Activated CD8-positive, alpha-beta T cell treated with anti-CD3 and anti-CD28 coated beads for 36 hours (primary cell): Measurements from ENCODE around the gene CHAC1. TPM values are rescaled to one million over a fixed set of nuclear protein-coding genes. Genes with fewer than 3 reads are reported as not detected.

ENCODE experiments used
- ATAC-seq: fragments of 200-7000 bp; cut with Tn5 transposase; one replicate; pipeline ENCODE4 v1.10.0; 2021; ENCODE audit warnings: mild to moderate bottlenecking, moderate library complexity
- CTCF ChIA-PET: fragments of 350-600 bp; sonication (Branson Sonifier 250); formaldehyde crosslinking; loops from one replicate; lab custom pipeline; 2021; ENCODE audit warnings: antibody characterized with exemption; lab: Charles Lee
- POLR2A ChIA-PET: fragments of 350-600 bp; sonication (Branson Sonifier 250); formaldehyde crosslinking; loops from one replicate; lab custom pipeline; 2021; ENCODE audit warnings: antibody characterized with exemption; lab: Charles Lee
- DNase-seq: peaks from one replicate; pipeline ENCODE4 v3.0.0-alpha.2; 2020
- H3K27ac Mint-ChIP-seq: one replicate; pipeline ENCODE4 v1.8.0; 2021; ENCODE audit warnings: mild to moderate bottlenecking, mixed read lengths
- H3K27me3 Mint-ChIP-seq: one replicate; pipeline ENCODE4 v1.8.0; 2021; ENCODE audit warnings: mixed read lengths
- H3K36me3 Mint-ChIP-seq: one replicate; pipeline ENCODE4 v1.8.0; 2021; ENCODE audit warnings: low read depth, mixed read lengths
- H3K4me1 Mint-ChIP-seq: one replicate; pipeline ENCODE4 v1.8.0; 2021; ENCODE audit warnings: low read depth, mixed read lengths
- H3K4me3 Mint-ChIP-seq: one replicate; pipeline ENCODE4 v1.8.0; 2021; ENCODE audit warnings: mild to moderate bottlenecking, moderate library complexity, mixed read lengths
- H3K9me3 Mint-ChIP-seq: one replicate; pipeline ENCODE4 v1.8.0; 2021; ENCODE audit warnings: mixed read lengths
- intact Hi-C: fragments of 100-400 bp; cut with micrococcal nuclease; formaldehyde crosslinking; loops from one replicate; pipeline ENCODE4 v1.10.0; 2022
- total RNA-seq, 2 experiments: library from RNA; stranded (reverse); gene quantifications; one replicate each; pipeline ENCODE4 v1.2.3, GENCODE V29; 2021
- TF ChIP-seq, protein P1 (sequence below): fragments of 200-600 bp; IDR thresholded peaks from one replicate; pipeline ENCODE4 v1.8.0; 2022; ENCODE audit warnings: antibody characterized with exemption, mild to moderate bottlenecking

Gene CHAC1
- total RNA-seq, 2 experiments from 2014 or later: 21.9 to 22.6 TPM

DNA sequence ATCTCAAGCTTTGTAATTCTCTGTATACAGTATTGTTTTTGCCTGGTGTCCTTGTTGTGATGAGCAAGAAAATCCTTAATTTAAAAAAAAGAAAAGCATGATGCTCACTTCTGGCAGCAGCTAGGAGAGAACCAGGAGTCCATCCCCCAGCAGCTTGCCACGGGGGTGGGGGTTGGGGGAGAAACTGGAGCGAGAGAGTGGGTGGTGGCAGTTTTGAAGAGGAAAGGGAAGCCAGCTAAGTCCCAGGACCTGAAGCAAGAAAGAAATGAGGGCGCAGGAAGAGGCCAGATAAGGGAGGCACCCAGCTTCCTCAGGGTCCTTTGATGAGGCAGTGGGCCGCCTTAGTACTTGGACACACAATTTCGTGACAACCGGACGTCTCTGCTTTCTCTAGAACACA is 23.5 kb downstream of the CHAC1 start:
- POLR2A ChIA-PET: interaction anchor here (1.1 to 2.3 kb wide), 3 partner anchors 19 to 29 kb away, joined by 3 to 7 read pairs (median 3); no protein-coding TSS in a partner anchor
- CTCF ChIA-PET: interaction anchor here (1.0 to 1.8 kb wide), 3 partner anchors 12 to 72 kb away, joined by 3 to 7 read pairs (median 3); no protein-coding TSS in a partner anchor
- TF ChIP-seq, protein P1, sequence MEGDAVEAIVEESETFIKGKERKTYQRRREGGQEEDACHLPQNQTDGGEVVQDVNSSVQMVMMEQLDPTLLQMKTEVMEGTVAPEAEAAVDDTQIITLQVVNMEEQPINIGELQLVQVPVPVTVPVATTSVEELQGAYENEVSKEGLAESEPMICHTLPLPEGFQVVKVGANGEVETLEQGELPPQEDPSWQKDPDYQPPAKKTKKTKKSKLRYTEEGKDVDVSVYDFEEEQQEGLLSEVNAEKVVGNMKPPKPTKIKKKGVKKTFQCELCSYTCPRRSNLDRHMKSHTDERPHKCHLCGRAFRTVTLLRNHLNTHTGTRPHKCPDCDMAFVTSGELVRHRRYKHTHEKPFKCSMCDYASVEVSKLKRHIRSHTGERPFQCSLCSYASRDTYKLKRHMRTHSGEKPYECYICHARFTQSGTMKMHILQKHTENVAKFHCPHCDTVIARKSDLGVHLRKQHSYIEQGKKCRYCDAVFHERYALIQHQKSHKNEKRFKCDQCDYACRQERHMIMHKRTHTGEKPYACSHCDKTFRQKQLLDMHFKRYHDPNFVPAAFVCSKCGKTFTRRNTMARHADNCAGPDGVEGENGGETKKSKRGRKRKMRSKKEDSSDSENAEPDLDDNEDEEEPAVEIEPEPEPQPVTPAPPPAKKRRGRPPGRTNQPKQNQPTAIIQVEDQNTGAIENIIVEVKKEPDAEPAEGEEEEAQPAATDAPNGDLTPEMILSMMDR: no peak
- ATAC-seq (no peak), DNase-seq (no peak)
- Mint-ChIP-seq H3K4me3 (no peak overlapping the region), H3K27me3 (no peaks in the 10 kb centered on the region), H3K9me3 (no peaks in the 10 kb centered on the region), H3K27ac (peak overlapping the region; percentile 7), H3K36me3 (peaks cover 21% of the 10 kb centered on the region), H3K4me1 (no peaks in the 10 kb centered on the region)
- intact Hi-C loops: no loop called here

DNA sequence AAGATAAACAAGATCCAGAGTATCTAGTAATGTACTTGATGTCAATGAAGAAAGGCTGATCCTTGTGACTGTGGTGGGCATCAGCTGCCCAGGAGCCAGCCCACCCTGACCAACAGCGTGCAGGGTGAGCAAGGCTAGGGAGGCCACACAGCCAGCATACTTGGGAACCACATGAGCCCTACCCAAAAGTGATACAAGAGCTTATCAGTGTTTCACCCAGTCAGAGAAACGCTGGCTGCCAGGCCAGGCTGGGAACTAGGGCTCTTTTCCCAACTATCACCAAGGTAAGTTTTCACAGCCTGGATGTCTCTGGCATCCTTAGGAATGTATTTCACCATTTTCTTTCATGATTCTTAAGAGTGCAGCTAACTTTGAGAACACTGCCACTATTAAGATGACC is 24.9 kb downstream of the CHAC1 start:
- no peak overlapping the region for H3K4me3 Mint-ChIP-seq
- H3K27me3 Mint-ChIP-seq: no peaks in the 10 kb centered on the region
- DNase-seq: no peak
- intact Hi-C loops: no loop called here
- no peak for ATAC-seq
- TF ChIP-seq, protein P1: no peak
- POLR2A ChIA-PET: no interaction called here
- H3K36me3 Mint-ChIP-seq: peaks cover 31% of the 10 kb centered on the region
- CTCF ChIA-PET: interaction anchor here (0.9 to 1.3 kb wide), 2 partner anchors 10 to 206 kb away, joined by 3 read pairs; no protein-coding TSS in a partner anchor
- no peak overlapping the region for H3K27ac Mint-ChIP-seq
- no peaks in the 10 kb centered on the region for H3K4me1 Mint-ChIP-seq
- no peaks in the 10 kb centered on the region for H3K9me3 Mint-ChIP-seq

DNA sequence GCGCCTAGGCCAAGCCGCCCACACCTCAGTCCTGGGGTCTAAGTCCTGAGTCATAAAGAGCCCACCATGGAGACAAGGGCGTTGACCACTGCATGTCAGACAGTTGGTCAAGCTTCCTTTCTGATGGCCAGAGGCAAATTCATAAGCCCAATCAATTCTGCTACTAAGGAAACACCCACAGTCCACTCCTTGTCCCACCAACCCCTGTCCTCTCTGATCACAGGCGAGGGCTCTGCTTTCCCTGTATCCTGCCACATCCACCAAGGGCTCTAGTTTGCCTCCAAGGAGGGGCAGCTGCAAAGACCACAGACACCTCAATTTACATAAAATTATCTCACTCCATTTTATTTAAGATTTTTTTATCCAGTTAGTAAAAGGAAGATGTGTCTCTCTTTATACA is 25.3 kb downstream of the CHAC1 start:
- intact Hi-C loops: no loop called here
- ChIA-PET CTCF (interaction anchor here (0.9 to 1.3 kb wide), 2 partner anchors 9 to 206 kb away, joined by 3 read pairs; no protein-coding TSS in a partner anchor), POLR2A (no interaction called here)
- ATAC-seq: no peak
- no peak for DNase-seq
- H3K27me3 Mint-ChIP-seq: no peaks in the 10 kb centered on the region
- no peak overlapping the region for H3K27ac Mint-ChIP-seq
- H3K4me3 Mint-ChIP-seq: no peak overlapping the region
- H3K9me3 Mint-ChIP-seq: no peaks in the 10 kb centered on the region
- TF ChIP-seq, protein P1: no peak
- H3K4me1 Mint-ChIP-seq: no peaks in the 10 kb centered on the region
- peaks cover 34% of the 10 kb centered on the region for H3K36me3 Mint-ChIP-seq

DNA sequence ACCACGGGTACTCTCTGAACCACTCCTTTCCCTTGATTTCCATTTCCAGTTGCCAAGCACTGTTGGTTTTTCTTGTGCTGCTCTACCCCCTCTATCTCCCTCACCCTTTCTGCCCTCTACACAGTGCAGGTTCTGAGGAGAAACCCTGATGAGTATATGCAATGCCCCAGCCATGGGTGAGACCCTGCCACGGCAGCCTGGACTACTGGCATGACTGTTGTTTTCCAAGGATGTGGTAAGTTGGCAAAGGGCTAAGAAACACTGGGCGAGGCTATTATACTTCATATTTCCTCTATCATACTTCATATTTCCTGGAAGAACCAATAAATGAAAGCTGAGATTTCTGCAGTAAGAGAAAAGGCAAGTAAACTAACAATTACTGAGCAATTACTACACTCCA is 27.9 kb downstream of the CHAC1 start:
- no peak for ATAC-seq
- Mint-ChIP-seq H3K36me3 (peaks cover 50% of the 10 kb centered on the region), H3K4me1 (no peaks in the 10 kb centered on the region), H3K27me3 (no peaks in the 10 kb centered on the region), H3K27ac (no peak overlapping the region), H3K9me3 (no peaks in the 10 kb centered on the region), H3K4me3 (no peak overlapping the region)
- ChIA-PET CTCF (interaction anchor here (1.2 to 2.0 kb wide), 4 partner anchors 10 to 123 kb away, joined by 4 to 7 read pairs (median 6); no protein-coding TSS in a partner anchor), POLR2A (no interaction called here)
- TF ChIP-seq, protein P1: no peak
- no peak for DNase-seq
- intact Hi-C loops: no loop called here

DNA sequence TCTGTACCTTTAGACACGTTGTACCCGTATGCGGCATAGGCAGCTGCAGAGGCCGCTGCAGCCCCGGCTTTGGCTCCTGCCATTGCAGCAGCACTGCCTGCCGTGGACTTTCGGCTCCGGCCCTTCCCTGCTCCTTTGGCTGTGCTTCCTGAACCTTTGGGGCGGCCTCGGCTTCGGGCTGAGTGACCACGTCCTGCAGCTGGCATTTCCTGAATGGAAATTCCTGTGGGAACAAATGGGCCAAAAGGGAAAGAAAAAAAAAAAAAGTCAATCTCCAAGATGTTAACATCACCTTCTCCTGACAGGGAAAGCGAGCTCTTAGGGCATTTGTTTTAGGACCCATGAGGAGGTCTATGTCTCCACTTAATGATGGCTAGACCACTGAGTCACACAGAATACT is 29.6 kb downstream of the CHAC1 start:
- no peaks in the 10 kb centered on the region for H3K9me3 Mint-ChIP-seq
- ChIA-PET POLR2A (interaction anchor here (1.3 kb wide), 1 partner anchor 10 kb away, joined by 4 read pairs; no protein-coding TSS in a partner anchor), CTCF (interaction anchor here (1.2 to 2.6 kb wide), 5 partner anchors 19 to 79 kb away, joined by 3 to 15 read pairs (median 7); no protein-coding TSS in a partner anchor)
- intact Hi-C loops: no loop called here
- no peaks in the 10 kb centered on the region for H3K4me1 Mint-ChIP-seq
- H3K4me3 Mint-ChIP-seq: no peak overlapping the region
- DNase-seq (no peak), ATAC-seq (no peak)
- TF ChIP-seq, protein P1: no peak
- peaks cover 56% of the 10 kb centered on the region for H3K36me3 Mint-ChIP-seq
- no peak overlapping the region for H3K27ac Mint-ChIP-seq
- no peaks in the 10 kb centered on the region for H3K27me3 Mint-ChIP-seq
